ENCODE results near the gene CINP. TPM values are rescaled to one million over a fixed set of nuclear protein-coding genes. Genes with fewer than 3 reads are reported as not detected.

CINP gene
- total and polyA plus RNA-seq, 9 of the 15 experiments (the other 6 are each of a cell fraction or from before 2014, with no cell fraction given): 36.3 to 63.2 (median 43.7) TPM

DNA sequence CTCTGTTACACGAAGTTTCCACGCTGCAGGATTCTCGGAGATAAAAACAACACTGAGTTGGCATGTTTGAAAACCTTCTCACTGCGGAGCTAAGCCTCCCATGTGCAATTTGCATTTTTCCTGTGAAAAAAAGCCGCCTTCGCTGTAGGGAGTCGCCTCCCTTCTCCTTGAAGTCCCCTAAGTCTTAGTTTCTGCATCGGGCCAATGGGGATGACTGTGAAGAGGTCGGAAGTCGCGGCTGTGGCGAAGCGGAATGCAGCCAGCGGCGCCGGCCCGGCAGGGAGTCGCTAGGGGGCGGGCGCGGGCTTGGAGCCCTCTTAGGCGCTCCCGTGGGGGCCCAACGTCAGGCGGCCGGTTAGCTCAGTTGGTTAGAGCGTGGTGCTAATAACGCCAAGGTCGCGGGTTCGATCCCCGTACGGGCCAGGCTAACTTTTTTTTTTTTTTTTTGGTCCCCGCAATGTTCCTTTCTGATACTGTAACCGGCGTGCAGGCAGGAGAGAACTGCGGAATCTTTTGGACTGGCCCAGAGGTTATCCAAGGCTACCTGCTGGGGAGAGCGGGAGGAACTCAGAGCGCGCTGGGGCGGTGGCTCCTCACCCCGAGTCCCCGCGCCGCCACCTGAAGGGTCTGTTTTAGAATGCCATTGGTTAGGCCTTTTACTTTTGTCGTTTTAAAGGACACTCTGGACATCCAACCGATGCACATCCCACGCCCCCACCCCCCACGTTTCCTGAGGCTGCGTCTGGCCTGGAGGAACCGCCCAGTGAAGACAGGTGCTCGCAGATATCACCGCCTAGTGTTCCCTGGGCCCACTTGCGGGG lies 45.7 kb downstream of the CINP start (continued):
- TF ChIP-seq MNT (conservative IDR thresholded peaks at IDR 0.05): 0 out of 4 replicates have a peak, but pooled peaks of 1 of the 2 experiments have one; percentile 43
- TF ChIP-seq PHB2 (IDR thresholded peaks at IDR 0.05; ENCODE audit: low read depth): no peak
- TF ChIP-seq ZNF75A (CRISPR knock-in tag; IDR thresholded peaks at IDR 0.05): no peak
- TF ChIP-seq DNMT1 (IDR thresholded peaks at IDR 0.05): no peak
- TF ChIP-seq CBX5 (IDR thresholded peaks at IDR 0.05; ENCODE audit: borderline replicate concordance, low read depth): no peak
- TF ChIP-seq, protein P1, sequence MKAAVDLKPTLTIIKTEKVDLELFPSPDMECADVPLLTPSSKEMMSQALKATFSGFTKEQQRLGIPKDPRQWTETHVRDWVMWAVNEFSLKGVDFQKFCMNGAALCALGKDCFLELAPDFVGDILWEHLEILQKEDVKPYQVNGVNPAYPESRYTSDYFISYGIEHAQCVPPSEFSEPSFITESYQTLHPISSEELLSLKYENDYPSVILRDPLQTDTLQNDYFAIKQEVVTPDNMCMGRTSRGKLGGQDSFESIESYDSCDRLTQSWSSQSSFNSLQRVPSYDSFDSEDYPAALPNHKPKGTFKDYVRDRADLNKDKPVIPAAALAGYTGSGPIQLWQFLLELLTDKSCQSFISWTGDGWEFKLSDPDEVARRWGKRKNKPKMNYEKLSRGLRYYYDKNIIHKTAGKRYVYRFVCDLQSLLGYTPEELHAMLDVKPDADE (conservative IDR thresholded peaks at IDR 0.05; ENCODE audit: control insufficient read depth, low read depth, low read length): peak; percentile 86
- TF ChIP-seq ETV5 (CRISPR knock-in tag; IDR thresholded peaks at IDR 0.05; ENCODE audit: low read depth): peak; percentile 61; the same call in 1 of the 2 replicates
- TF ChIP-seq PTTG1 (tag; IDR thresholded peaks at IDR 0.05; ENCODE audit: low read depth): no peak
- TF ChIP-seq ETV1 (tag; conservative IDR thresholded peaks at IDR 0.05; ENCODE audit: low read depth): peak; percentile 49
- TF ChIP-seq, protein P2, sequence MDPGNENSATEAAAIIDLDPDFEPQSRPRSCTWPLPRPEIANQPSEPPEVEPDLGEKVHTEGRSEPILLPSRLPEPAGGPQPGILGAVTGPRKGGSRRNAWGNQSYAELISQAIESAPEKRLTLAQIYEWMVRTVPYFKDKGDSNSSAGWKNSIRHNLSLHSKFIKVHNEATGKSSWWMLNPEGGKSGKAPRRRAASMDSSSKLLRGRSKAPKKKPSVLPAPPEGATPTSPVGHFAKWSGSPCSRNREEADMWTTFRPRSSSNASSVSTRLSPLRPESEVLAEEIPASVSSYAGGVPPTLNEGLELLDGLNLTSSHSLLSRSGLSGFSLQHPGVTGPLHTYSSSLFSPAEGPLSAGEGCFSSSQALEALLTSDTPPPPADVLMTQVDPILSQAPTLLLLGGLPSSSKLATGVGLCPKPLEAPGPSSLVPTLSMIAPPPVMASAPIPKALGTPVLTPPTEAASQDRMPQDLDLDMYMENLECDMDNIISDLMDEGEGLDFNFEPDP (CRISPR knock-in tag; IDR thresholded peaks at IDR 0.05): no peak
- no peak for TF ChIP-seq KDM4B (IDR thresholded peaks at IDR 0.05; ENCODE audit: borderline replicate concordance in 2 of 2, low read depth in 1 of 2)
- no peak for TF ChIP-seq SAFB2 (IDR thresholded peaks at IDR 0.05; ENCODE audit: borderline replicate concordance, low read depth, low read length, severe bottlenecking)
- peak; percentile 52; the same call in 1 of the 2 replicates for TF ChIP-seq BCOR (IDR thresholded peaks at IDR 0.05)
- TF ChIP-seq VEZF1 (CRISPR knock-in tag; IDR thresholded peaks at IDR 0.05): peak; percentile 52
- peak; percentile 80 for TF ChIP-seq TEAD4 (IDR thresholded peaks at IDR 0.05; ENCODE audit: low read length)
- peak; percentile 86; the same call in 1 of the 2 replicates for TF ChIP-seq TEAD4 (CRISPR knock-in tag; IDR thresholded peaks at IDR 0.05; ENCODE audit: borderline replicate concordance)
- TF ChIP-seq RBBP5 (IDR thresholded peaks at IDR 0.05; ENCODE audit: borderline replicate concordance, insufficient read depth, low read length, poor library complexity, severe bottlenecking): peak; percentile 67
- peak; percentile 63; the same call in 1 of the 2 replicates for TF ChIP-seq RFX5 (IDR thresholded peaks at IDR 0.05; ENCODE audit: low read depth, low read length)
- no peak for TF ChIP-seq ZNF551 (CRISPR knock-in tag; IDR thresholded peaks at IDR 0.05)
- 0 out of 4 replicates have a peak, but pooled peaks of 1 of the 2 experiments have one; percentile 18 for TF ChIP-seq SRF (CRISPR knock-in tag; IDR thresholded peaks at IDR 0.05)
- TF ChIP-seq ZNF584 (CRISPR knock-in tag; IDR thresholded peaks at IDR 0.05; ENCODE audit: low read depth): 0 out of 2 replicates have a peak, but pooled peaks have one; percentile 43
